SH-SY5Y (cell line): ENCODE measurements around the gene HMGA1.

ENCODE experiments used
- GATA2 ChIP-seq: IDR thresholded peaks from 2 replicates; pipeline ENCODE4 v1.6.1; 2011; ENCODE audit warnings: mild to moderate bottlenecking, low read depth, low read length
- GATA3 ChIP-seq: IDR thresholded peaks from 2 replicates; pipeline ENCODE4 v1.6.1; 2011; ENCODE audit warnings: low read depth, mild to moderate bottlenecking, low read length, moderate library complexity

The HMGA1 gene

GRCh38 chr6:34260576-34261267 is 24.0 kb downstream of the HMGA1 start:
- no peak for TF ChIP-seq GATA2
- TF ChIP-seq GATA3, result no peak

- no peak for TF ChIP-seq GATA2
These were observed 31.1 kb downstream of the HMGA1 start for GRCh38 chr6:34267746-34268145.

GRCh38 chr6:34272013-34272926 is 35.6 kb downstream of the HMGA1 start:
- TF ChIP-seq GATA3 (no peak), GATA2 (no peak)

- TF ChIP-seq GATA2 (no peak), GATA3 (no peak)
These were observed 36.7 kb downstream of the HMGA1 start for GRCh38 chr6:34273242-34273805.

GRCh38 chr6:34274129-34274528 is 37.5 kb downstream of the HMGA1 start:
- no peak for TF ChIP-seq GATA2
- TF ChIP-seq GATA3, result no peak

GRCh38 chr6:34275128-34275804 is 38.6 kb downstream of the HMGA1 start:
- TF ChIP-seq GATA2 (no peak), GATA3 (no peak)

- TF ChIP-seq GATA2 (no peak), GATA3 (no peak)
These were observed 39.5 kb downstream of the HMGA1 start for GRCh38 chr6:34276191-34276590.

- no peak for TF ChIP-seq GATA2
- no peak for TF ChIP-seq GATA3
These were observed 40.4 kb downstream of the HMGA1 start for GRCh38 chr6:34276881-34277762.

- TF ChIP-seq GATA2, result no peak
- TF ChIP-seq GATA3, result no peak
These were observed 41.1 kb downstream of the HMGA1 start for GRCh38 chr6:34277763-34278112.

- TF ChIP-seq GATA2, result no peak
- TF ChIP-seq GATA3, result no peak
These were observed 42.2 kb downstream of the HMGA1 start for GRCh38 chr6:34278833-34279232.

- TF ChIP-seq GATA2, result no peak
- no peak for TF ChIP-seq GATA3
These were observed 43.5 kb downstream of the HMGA1 start for GRCh38 chr6:34280216-34280615.

- no peak for TF ChIP-seq GATA2
- no peak for TF ChIP-seq GATA3
These were observed 45.1 kb downstream of the HMGA1 start for GRCh38 chr6:34281702-34282334.

- TF ChIP-seq GATA3 (no peak), GATA2 (no peak)
These were observed 48.1 kb downstream of the HMGA1 start for GRCh38 chr6:34284563-34285447.
